ENCODE results near the gene GLRX. TPM values are rescaled to one million over a fixed set of nuclear protein-coding genes. Genes with fewer than 3 reads are reported as not detected.
A peak's percentile ranks its signal among the peaks of the same experiment; 100 is the strongest.

The GLRX gene
- total and polyA plus RNA-seq, 2 of the 13 experiments (the other 11 are each of a cell fraction or from before 2014, with no cell fraction given): 63.8 to 499 TPM

- no peak for TF ChIP-seq RNF219 (CRISPR knock-in tag; IDR thresholded peaks at IDR 0.05)
- 0 out of 2 replicates have a peak, but pooled peaks have one; percentile 80 for TF ChIP-seq ZNF343 (CRISPR knock-in tag; IDR thresholded peaks at IDR 0.05)
- peak; percentile 75 for TF ChIP-seq ZNF629 (CRISPR knock-in tag; conservative IDR thresholded peaks at IDR 0.05)
- TF ChIP-seq THAP9 (CRISPR knock-in tag; IDR thresholded peaks at IDR 0.05; ENCODE audit: borderline replicate concordance): peak; percentile 53; the same call in 1 of the 2 replicates
- TF ChIP-seq BHLHE40 (IDR thresholded peaks at IDR 0.05; ENCODE audit: low read length): peak; percentile 75
- TF ChIP-seq ATF2 (CRISPR knock-in tag; IDR thresholded peaks at IDR 0.05): 0 out of 2 replicates have a peak, but pooled peaks have one; percentile 52
- TF ChIP-seq ZFP37 (CRISPR knock-in tag; IDR thresholded peaks at IDR 0.05; ENCODE audit: borderline replicate concordance): peak; percentile 88; the same call in 1 of the 2 replicates
- peak; percentile 93 for TF ChIP-seq ARID2 (CRISPR knock-in tag; IDR thresholded peaks at IDR 0.05; ENCODE audit: borderline replicate concordance)
- peak; percentile 63; the same call in 1 of the 2 replicates for TF ChIP-seq ZNF768 (CRISPR knock-in tag; IDR thresholded peaks at IDR 0.05)
- 0 out of 2 replicates have a peak, but pooled peaks have one; percentile 34 for TF ChIP-seq TSC22D2 (CRISPR knock-in tag; IDR thresholded peaks at IDR 0.05; ENCODE audit: borderline replicate concordance)
- no peak for TF ChIP-seq ZNF562 (CRISPR knock-in tag; IDR thresholded peaks at IDR 0.05; ENCODE audit: borderline replicate concordance)
- peak; percentile 49; the same call in 1 of the 2 replicates for TF ChIP-seq SP4 (CRISPR knock-in tag; IDR thresholded peaks at IDR 0.05)
- no peak for TF ChIP-seq ONECUT2 (CRISPR knock-in tag; IDR thresholded peaks at IDR 0.05)
- TF ChIP-seq SNAI1 (CRISPR knock-in tag; IDR thresholded peaks at IDR 0.05; ENCODE audit: borderline replicate concordance): 0 out of 2 replicates have a peak, but pooled peaks have one; percentile 50
- no peak for TF ChIP-seq CENPT (CRISPR knock-in tag; IDR thresholded peaks at IDR 0.05; ENCODE audit: low read depth)
- TF ChIP-seq RBM22 (optimal IDR thresholded peaks at IDR 0.05; ENCODE audit: low read length): no peak
- peak; percentile 49 for TF ChIP-seq TCF7 (IDR thresholded peaks at IDR 0.05; ENCODE audit: low read depth)
Measured at GRCh38 chr5:95858661-95859595, 36.4 kb upstream of the GLRX start (continued).

All from HepG2 (cell line).